Panc1 (cell line): ENCODE measurements around the gene SCAMP4.

ENCODE experiments used
- CTCF ChIP-seq: fragments of 450-650 bp; IDR thresholded peaks from 2 replicates; pipeline ENCODE4 v1.5.1; 2017; ENCODE audit warnings: mild to moderate bottlenecking
- POLR2AphosphoS5 ChIP-seq: IDR thresholded peaks from 2 replicates; pipeline ENCODE4 v1.6.1; 2012; ENCODE audit warnings: mild to moderate bottlenecking, low read depth, low read length, moderate library complexity
- REST ChIP-seq, 2 experiments: IDR thresholded peaks; 2 replicates each; pipeline ENCODE4 v1.6.1; 2011 to 2012; ENCODE audit warnings: low read depth in 2 of 2, control low read depth in 1 of 2, low read length in 1 of 2, mild to moderate bottlenecking in 1 of 2, moderate library complexity in 1 of 2; ENCODE audit not compliant: insufficient read depth in 1 of 2
- TCF7L2 ChIP-seq: IDR thresholded peaks from 2 replicates; pipeline ENCODE4 v1.6.1; 2011; ENCODE audit warnings: mild to moderate bottlenecking, low read depth, low read length, inconsistent platforms

- TF ChIP-seq REST (IDR thresholded peaks at IDR 0.05; ENCODE audit: insufficient read depth in 1 of 2, low read depth in 2 of 2, low read length in 1 of 2): no peak
- TF ChIP-seq CTCF: no peak
- no peak for TF ChIP-seq POLR2AphosphoS5
- no peak for TF ChIP-seq TCF7L2
Observed at GRCh38 chr19:1970806-1971502, 65.8 kb downstream of the SCAMP4 start.
